Measurements from ENCODE around the gene BRD3. TPM values are rescaled to one million over a fixed set of nuclear protein-coding genes. Genes with fewer than 3 reads are reported as not detected.
A peak's percentile ranks its signal among the peaks of the same experiment; 100 is the strongest.

BRD3 gene
- total RNA-seq, 1 experiment from 2014 or later = 61.6 TPM

GRCh38 chr9:134028575-134029247, 39.1 kb downstream of the BRD3 start:
- no peak for DNase-seq (ENCODE audit: low spot score)
- Histone ChIP-seq H3K4me3 (ENCODE audit: low read depth, low read length, poor library complexity, severe bottlenecking) (no peak overlapping the region), H3K36me3 (ENCODE audit: insufficient read depth, low read length, poor library complexity, severe bottlenecking) (peaks cover 36% of the 10 kb centered on the region), H3K4me1 (ENCODE audit: insufficient read depth, low read length, poor library complexity, severe bottlenecking) (no peaks in the 10 kb centered on the region), H3K27ac (ENCODE audit: low read depth, low read length, poor library complexity, severe bottlenecking) (no peak overlapping the region), H3K27me3 (replicated peaks; ENCODE audit: insufficient read depth, low read depth, low read length, poor library complexity) (no peaks in the 10 kb centered on the region), H3K9me3 (ENCODE audit: low read depth, low read length, poor library complexity, severe bottlenecking) (no peaks in the 10 kb centered on the region)
- CTCF ChIA-PET = no interaction called here
- no TSS peak for BruUV-seq (replicated peaks)
- intact Hi-C loops (cut with micrococcal nuclease; ENCODE audit: unreplicated experiment) = loop anchor here (2.0 kb wide), 1 partner anchor 40 kb away; the partner anchor contains the start of gene BRD3
- TF ChIP-seq CTCF (conservative IDR thresholded peaks at IDR 0.05; ENCODE audit: low read depth, low read length) (no peak), EZH2 (IDR thresholded peaks at IDR 0.05; ENCODE audit: borderline replicate concordance, low read depth, low read length, poor library complexity, severe bottlenecking) (no peak)
- POLR2A ChIA-PET (ENCODE audit: low non-redundant PET) = no interaction called here

GRCh38 chr9:134028076-134028475, 39.8 kb downstream of the BRD3 start:
- DNase-seq (ENCODE audit: low spot score) = no peak
- Histone ChIP-seq H3K27me3 (replicated peaks; ENCODE audit: insufficient read depth, low read depth, low read length, poor library complexity) (no peaks in the 10 kb centered on the region), H3K36me3 (ENCODE audit: insufficient read depth, low read length, poor library complexity, severe bottlenecking) (peaks cover 29% of the 10 kb centered on the region), H3K4me3 (ENCODE audit: low read depth, low read length, poor library complexity, severe bottlenecking) (no peak overlapping the region), H3K27ac (ENCODE audit: low read depth, low read length, poor library complexity, severe bottlenecking) (no peak overlapping the region), H3K4me1 (ENCODE audit: insufficient read depth, low read length, poor library complexity, severe bottlenecking) (no peaks in the 10 kb centered on the region), H3K9me3 (ENCODE audit: low read depth, low read length, poor library complexity, severe bottlenecking) (no peaks in the 10 kb centered on the region)
- no TSS peak for BruUV-seq (replicated peaks)
- POLR2A ChIA-PET (ENCODE audit: low non-redundant PET) = no interaction called here
- intact Hi-C loops (cut with micrococcal nuclease; ENCODE audit: unreplicated experiment) = loop anchor here (2.0 kb wide), 1 partner anchor 41 kb away; the partner anchor contains the start of gene BRD3
- TF ChIP-seq EZH2 (IDR thresholded peaks at IDR 0.05; ENCODE audit: borderline replicate concordance, low read depth, low read length, poor library complexity, severe bottlenecking) (no peak), CTCF (conservative IDR thresholded peaks at IDR 0.05; ENCODE audit: low read depth, low read length) (no peak)
- CTCF ChIA-PET = no interaction called here

- POLR2A ChIA-PET (ENCODE audit: low non-redundant PET) = no interaction called here
- CTCF ChIA-PET = no interaction called here
- no peak for DNase-seq (ENCODE audit: low spot score)
- Histone ChIP-seq H3K27ac (ENCODE audit: low read depth, low read length, poor library complexity, severe bottlenecking) (no peak overlapping the region), H3K4me1 (ENCODE audit: insufficient read depth, low read length, poor library complexity, severe bottlenecking) (no peaks in the 10 kb centered on the region), H3K36me3 (ENCODE audit: insufficient read depth, low read length, poor library complexity, severe bottlenecking) (peaks cover 24% of the 10 kb centered on the region), H3K9me3 (ENCODE audit: low read depth, low read length, poor library complexity, severe bottlenecking) (no peaks in the 10 kb centered on the region), H3K4me3 (ENCODE audit: low read depth, low read length, poor library complexity, severe bottlenecking) (no peak overlapping the region), H3K27me3 (replicated peaks; ENCODE audit: insufficient read depth, low read depth, low read length, poor library complexity) (no peaks in the 10 kb centered on the region)
- TF ChIP-seq CTCF (conservative IDR thresholded peaks at IDR 0.05; ENCODE audit: low read depth, low read length) = no peak
- TF ChIP-seq EZH2 (IDR thresholded peaks at IDR 0.05; ENCODE audit: borderline replicate concordance, low read depth, low read length, poor library complexity, severe bottlenecking) = no peak
- TSS peak; percentile 39 for BruUV-seq (replicated peaks)
- intact Hi-C loops (cut with micrococcal nuclease; ENCODE audit: unreplicated experiment) = no loop called here
Observed at GRCh38 chr9:134027561-134027960, 40.3 kb downstream of the BRD3 start.

All from A673 (cell line).